GM21390 (cell line): ENCODE measurements around the gene HIVEP3.

Source experiments
- ATAC-seq: cut with Tn5 transposase; IDR thresholded peaks from one replicate; pipeline ENCODE4 v1.9.1; 2021; ENCODE audit not compliant: unreplicated experiment

The HIVEP3 gene

GRCh38 chr1:41540886-41541591 is 377.7 kb downstream of the HIVEP3 start:
- no peak for ATAC-seq

DNA sequence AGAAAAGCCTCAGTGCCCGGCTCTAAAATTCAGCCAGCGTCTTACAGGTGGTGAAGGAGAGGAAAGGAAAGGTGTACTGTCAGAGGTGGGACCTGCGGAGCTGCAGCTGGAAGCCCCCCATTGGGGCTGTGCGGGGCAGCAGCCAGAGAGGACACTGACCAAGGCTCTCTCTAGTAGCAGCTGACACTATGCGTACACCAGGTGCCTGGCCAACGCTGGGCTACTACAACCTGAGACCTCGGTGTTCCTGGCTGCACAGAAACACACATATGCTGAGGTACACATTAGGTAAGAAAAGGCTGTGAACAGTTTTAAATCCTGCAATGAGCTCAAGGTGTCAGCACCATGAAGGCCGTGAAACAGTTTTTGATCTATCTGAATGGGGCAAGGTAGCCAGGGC is 378.7 kb downstream of the HIVEP3 start:
- no peak for ATAC-seq

GRCh38 chr1:41539418-41539805 is 379.3 kb downstream of the HIVEP3 start:
- no peak for ATAC-seq

- no peak for ATAC-seq
These were observed 379.8 kb downstream of the HIVEP3 start for GRCh38 chr1:41538741-41539417.

- ATAC-seq: no peak
These were observed 380.9 kb downstream of the HIVEP3 start for GRCh38 chr1:41537788-41538351.

- no peak for ATAC-seq
These were observed 381.5 kb downstream of the HIVEP3 start for GRCh38 chr1:41537251-41537650.

GRCh38 chr1:41536361-41536802 is 382.3 kb downstream of the HIVEP3 start:
- no peak for ATAC-seq

DNA sequence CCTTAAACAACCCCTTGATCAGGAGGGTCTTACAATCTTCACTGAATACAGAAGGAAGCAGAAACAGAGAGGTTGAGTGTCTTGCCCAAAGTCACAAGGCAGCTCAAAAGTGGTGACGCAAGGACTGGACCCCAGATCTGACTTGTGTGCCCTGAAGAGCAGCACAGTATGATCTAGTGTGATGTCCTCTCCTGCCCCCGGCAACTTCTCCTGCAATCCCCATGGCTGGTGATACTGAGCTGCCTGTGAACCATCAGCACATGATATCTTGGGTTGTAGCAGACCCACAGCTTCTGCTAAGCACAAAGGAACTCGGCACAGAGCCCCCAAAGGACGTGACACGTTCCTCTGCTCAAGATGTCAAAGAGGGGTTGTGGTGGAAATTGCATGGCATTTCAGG is 383.0 kb downstream of the HIVEP3 start:
- no peak for ATAC-seq

DNA sequence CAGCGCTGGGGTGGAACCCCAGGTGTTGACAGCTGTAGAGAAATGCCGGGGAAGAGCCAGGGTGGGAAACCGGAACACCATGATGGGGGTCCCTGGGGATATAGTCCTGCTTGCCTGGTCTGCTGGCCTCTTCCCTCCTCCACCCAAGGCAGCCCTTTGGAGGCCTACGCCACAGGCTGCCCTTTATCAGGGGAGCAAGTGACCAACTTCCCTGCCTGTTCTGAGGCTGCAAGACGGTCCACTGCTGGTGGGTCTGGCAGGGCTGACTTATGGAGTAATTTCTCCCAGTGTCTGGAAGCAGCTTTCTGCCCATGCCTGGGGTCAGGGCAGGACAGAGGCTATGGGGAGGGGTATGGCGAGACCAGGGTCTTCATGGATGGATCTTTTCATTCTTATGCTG is 383.4 kb downstream of the HIVEP3 start:
- ATAC-seq: no peak

- no peak for ATAC-seq
These were observed 384.3 kb downstream of the HIVEP3 start for GRCh38 chr1:41534181-41535076.

DNA sequence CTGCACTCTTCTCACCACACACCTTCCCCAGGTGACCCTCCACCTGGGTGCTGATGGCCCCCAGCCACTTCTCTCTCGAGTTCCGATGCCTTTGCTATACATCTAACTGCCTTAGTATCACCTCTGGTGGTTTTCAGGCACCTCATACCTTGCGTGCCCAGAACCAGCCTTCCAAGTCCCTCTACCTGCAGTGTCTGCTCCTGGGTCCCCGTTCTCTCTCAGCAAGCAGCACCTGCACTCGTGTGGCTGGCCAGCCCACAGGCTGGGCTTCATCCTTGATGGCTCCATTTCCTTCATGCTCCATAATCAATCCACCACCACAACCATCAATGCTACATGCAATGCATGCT is 385.0 kb downstream of the HIVEP3 start:
- no peak for ATAC-seq

GRCh38 chr1:41533016-41533730 is 385.5 kb downstream of the HIVEP3 start:
- no peak for ATAC-seq

GRCh38 chr1:41532206-41532975 is 386.3 kb downstream of the HIVEP3 start:
- no peak for ATAC-seq

- no peak for ATAC-seq
These were observed 388.3 kb downstream of the HIVEP3 start for GRCh38 chr1:41530411-41530810.

DNA sequence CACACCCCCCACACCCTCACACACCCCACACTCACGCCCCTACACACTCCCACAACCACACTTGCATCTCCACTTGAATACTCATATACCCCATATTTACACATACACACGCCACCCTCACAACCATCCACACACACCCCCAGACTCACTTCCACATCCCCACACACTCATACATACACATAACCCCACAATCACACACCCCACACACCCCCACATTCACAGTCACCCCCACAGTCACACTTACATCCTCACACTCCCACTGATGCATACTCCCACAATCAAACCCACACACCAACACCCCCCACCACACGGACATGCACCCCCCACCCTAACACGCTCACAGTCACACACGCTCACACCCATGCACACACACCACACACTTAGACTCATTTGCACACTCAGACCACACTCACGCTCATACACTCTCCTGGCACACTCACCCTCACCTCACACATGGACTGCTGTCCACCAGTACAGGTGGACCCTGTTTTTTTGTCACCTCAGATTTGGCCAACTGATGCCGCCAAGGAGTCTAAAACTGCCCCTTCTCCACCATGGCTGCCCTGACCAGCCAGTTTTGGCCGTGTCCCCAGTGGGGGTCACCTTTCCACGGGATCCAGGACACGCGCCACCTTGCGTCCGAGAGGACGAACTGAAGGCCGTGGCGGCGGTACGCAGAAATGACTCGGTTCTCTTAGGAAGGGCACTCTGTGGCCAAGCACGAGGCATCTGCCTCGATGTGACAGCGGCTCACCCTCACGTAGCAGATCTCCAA is 388.9 kb downstream of the HIVEP3 start:
- no peak for ATAC-seq

- no peak for ATAC-seq
These were observed 389.8 kb downstream of the HIVEP3 start for GRCh38 chr1:41528726-41529605.

DNA sequence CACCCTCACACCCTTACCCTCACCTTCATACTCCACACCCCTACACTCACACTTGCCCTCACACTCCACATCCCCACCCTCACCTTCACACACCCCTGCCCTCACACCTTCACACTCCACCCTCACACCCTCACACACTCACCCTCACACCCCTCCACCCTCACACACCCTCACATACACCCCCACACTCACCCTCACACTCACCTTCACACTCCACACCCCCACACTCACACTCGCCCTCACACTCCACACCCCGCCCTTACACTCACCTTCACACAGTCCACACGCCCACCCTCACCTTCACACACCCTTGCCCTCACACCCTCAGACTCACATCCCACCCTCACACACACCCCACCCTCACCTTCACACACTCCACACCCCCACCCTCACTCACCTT is 390.6 kb downstream of the HIVEP3 start:
- no peak for ATAC-seq

GRCh38 chr1:41526956-41527561 is 391.7 kb downstream of the HIVEP3 start:
- ATAC-seq: no peak
